ENCODE measurements around the gene FGR. TPM values are rescaled to one million over a fixed set of nuclear protein-coding genes. Genes with fewer than 3 reads are reported as not detected.
A peak's percentile ranks its signal among the peaks of the same experiment; 100 is the strongest.

FGR gene
- total and polyA plus RNA-seq, 11 donors: 1.1 to 25.9 (median 3.3) TPM

GRCh38 chr1:27650539-27651175, 15.7 kb upstream of the FGR start:
- 23 to 28% (median 26%) methylated on average over 7 of the region's 7 CpGs for WGBS, 4 donors
- H3K4me1 ChIP-seq: peaks cover 1 to 50% (median 34%) of the 10 kb centered on the region in 12 donors
- no peaks in the 10 kb centered on the region for H3K36me3 ChIP-seq
- H3K4me3 ChIP-seq: no peak overlapping the region
- peak overlapping the region in 11 of 12 donors; percentile 32 to 74 (median 50) for H3K27ac ChIP-seq
- TF ChIP-seq, protein P1, sequence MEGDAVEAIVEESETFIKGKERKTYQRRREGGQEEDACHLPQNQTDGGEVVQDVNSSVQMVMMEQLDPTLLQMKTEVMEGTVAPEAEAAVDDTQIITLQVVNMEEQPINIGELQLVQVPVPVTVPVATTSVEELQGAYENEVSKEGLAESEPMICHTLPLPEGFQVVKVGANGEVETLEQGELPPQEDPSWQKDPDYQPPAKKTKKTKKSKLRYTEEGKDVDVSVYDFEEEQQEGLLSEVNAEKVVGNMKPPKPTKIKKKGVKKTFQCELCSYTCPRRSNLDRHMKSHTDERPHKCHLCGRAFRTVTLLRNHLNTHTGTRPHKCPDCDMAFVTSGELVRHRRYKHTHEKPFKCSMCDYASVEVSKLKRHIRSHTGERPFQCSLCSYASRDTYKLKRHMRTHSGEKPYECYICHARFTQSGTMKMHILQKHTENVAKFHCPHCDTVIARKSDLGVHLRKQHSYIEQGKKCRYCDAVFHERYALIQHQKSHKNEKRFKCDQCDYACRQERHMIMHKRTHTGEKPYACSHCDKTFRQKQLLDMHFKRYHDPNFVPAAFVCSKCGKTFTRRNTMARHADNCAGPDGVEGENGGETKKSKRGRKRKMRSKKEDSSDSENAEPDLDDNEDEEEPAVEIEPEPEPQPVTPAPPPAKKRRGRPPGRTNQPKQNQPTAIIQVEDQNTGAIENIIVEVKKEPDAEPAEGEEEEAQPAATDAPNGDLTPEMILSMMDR (IDR thresholded peaks at IDR 0.05): no peak
- TF ChIP-seq POLR2A (IDR thresholded peaks at IDR 0.05): no peak
- intact Hi-C loops (cut with DNase I): no loop called here
- ATAC-seq (peak in 3 of 4 donors; percentile 66 to 68 (median 67)), DNase-seq (no peak)
- no peaks in the 10 kb centered on the region for H3K27me3 ChIP-seq
- no peaks in the 10 kb centered on the region for H3K9me3 ChIP-seq

GRCh38 chr1:27650171-27650538, 15.2 kb upstream of the FGR start:
- H3K4me1 ChIP-seq: peaks cover 0 to 45% (median 29%) of the 10 kb centered on the region in 12 donors
- intact Hi-C loops (cut with DNase I): no loop called here

DNA sequence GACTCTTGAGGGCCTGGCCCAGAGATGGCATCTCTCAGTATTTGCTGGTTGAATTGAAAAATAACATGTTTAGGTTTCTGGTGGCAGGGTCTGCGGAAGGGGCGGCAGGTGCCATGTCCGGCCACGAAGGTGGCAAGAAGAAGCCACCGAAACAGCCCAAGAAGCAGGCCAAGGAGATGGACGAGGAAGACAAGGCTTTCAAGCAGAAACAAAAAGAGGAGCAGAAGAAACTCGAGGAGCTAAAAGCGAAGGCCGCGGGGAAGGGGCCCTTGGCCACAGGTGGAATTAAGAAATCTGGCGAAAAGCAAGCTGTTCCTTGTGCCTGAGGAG, 14.3 kb upstream of the FGR start:
- peak overlapping the region in 5 of 12 donors; percentile 12 to 68 (median 59) for H3K27ac ChIP-seq
- H3K4me3 ChIP-seq: no peak overlapping the region
- H3K36me3 ChIP-seq: no peaks in the 10 kb centered on the region
- TF ChIP-seq, protein P1 (IDR thresholded peaks at IDR 0.05): no peak
- TF ChIP-seq POLR2A (IDR thresholded peaks at IDR 0.05): no peak
- H3K27me3 ChIP-seq: no peaks in the 10 kb centered on the region
- no peak for DNase-seq
- H3K9me3 ChIP-seq: no peaks in the 10 kb centered on the region
- WGBS, 4 donors: 90 to 96% (median 92%) methylated on average over 11 of the region's 11 CpGs
- peaks cover 0 to 43% (median 27%) of the 10 kb centered on the region in 12 donors for H3K4me1 ChIP-seq
- ATAC-seq: no peak
- intact Hi-C loops (cut with DNase I): loop anchor here in 2 of 10 donors (5.0 kb wide), 1 partner anchor 37 kb away; no protein-coding TSS in a partner anchor

More at GRCh38 chr1:27650171-27650538, 15.2 kb upstream of the FGR start:
- H3K27ac ChIP-seq: peak overlapping the region in 11 of 12 donors; percentile 32 to 74 (median 50)
- H3K36me3 ChIP-seq: no peaks in the 10 kb centered on the region
- ATAC-seq (peak in 2 of 4 donors; percentile 4 to 16), DNase-seq (no peak)
- no peaks in the 10 kb centered on the region for H3K9me3 ChIP-seq
- TF ChIP-seq, protein P1 (IDR thresholded peaks at IDR 0.05): no peak
- TF ChIP-seq POLR2A (IDR thresholded peaks at IDR 0.05): no peak
- H3K27me3 ChIP-seq: no peaks in the 10 kb centered on the region
- 41 to 57% (median 52%) methylated on average over 1 of the region's 1 CpG for WGBS, 4 donors
- H3K4me3 ChIP-seq: no peak overlapping the region

DNA sequence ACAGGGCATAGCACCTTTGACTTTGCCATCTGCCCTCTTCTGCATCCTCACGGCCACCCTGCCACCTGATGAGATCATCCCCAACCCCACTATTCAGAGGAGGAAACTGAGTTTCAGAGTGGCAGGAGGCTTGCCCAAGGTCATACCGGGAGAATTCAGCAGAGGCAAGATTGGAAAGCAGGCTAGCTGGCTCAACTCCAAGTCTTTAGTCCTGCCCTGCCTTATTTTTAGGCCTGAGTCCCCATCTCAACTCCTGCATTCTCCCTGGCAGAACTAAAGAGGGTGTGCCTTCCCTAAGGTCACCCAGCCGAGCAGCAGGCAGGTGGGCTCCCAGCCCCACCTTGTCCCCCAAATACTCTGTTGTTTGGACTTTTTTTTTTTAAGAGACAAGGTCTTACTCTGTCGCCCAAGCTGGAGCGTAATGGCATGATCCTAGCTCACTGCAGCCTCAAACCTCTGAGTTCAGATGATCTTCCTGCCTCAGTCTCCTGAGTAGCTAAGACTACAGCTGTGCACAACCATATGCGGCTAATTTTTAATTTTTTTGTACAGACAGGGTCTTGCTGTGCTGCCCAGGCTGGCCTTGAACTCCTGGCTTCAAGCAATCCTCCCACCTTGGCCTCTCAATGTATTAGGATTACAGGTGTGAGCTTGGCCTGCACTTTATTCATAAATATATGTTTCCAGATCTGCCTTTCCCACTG, 13.8 kb upstream of the FGR start:
- intact Hi-C loops (cut with DNase I): loop anchor here in 2 of 10 donors (5.0 kb wide), 1 partner anchor 36 kb away; no protein-coding TSS in a partner anchor
- peak in 3 of 5 donors; percentile 66 to 70 (median 69) for DNase-seq
- H3K36me3 ChIP-seq: no peaks in the 10 kb centered on the region
- H3K4me3 ChIP-seq: no peak overlapping the region
- H3K27ac ChIP-seq: peak overlapping the region in 8 of 12 donors; percentile 17 to 68 (median 41)
- 53 to 62% (median 60%) methylated on average over 6 of the region's 6 CpGs for WGBS, 4 donors
- TF ChIP-seq, protein P1 (IDR thresholded peaks at IDR 0.05): no peak
- no peak for TF ChIP-seq POLR2A (IDR thresholded peaks at IDR 0.05)
- H3K9me3 ChIP-seq: no peaks in the 10 kb centered on the region
- H3K4me1 ChIP-seq: peaks cover 0 to 48% (median 29%) of the 10 kb centered on the region in 12 donors
- peak; percentile 61 to 74 (median 66) for ATAC-seq
- H3K27me3 ChIP-seq: no peaks in the 10 kb centered on the region

Measured in heart left ventricle (tissue), 16 donors.